Measurements from ENCODE around the gene EFCAB9. TPM values are rescaled to one million over a fixed set of nuclear protein-coding genes. Genes with fewer than 3 reads are reported as not detected.

Gene EFCAB9
- total and polyA plus RNA-seq, 2 of the 13 experiments (the other 11 are each of a cell fraction or from before 2014, with no cell fraction given), result not detected

- TF ChIP-seq PAXIP1 (CRISPR knock-in tag; conservative IDR thresholded peaks at IDR 0.05), result no peak
Measured at GRCh38 chr5:172172912-172173563, 20.9 kb upstream of the EFCAB9 start (continued).

GRCh38 chr5:172173564-172174153, 20.3 kb upstream of the EFCAB9 start:
- FAIRE-seq (no peak), ATAC-seq (no peak), DNase-seq (ENCODE audit: low spot score) (no peak)
- CTCF ChIA-PET (ENCODE audit: low intra/inter-chr PET ratio, low total read pairs), result no interaction called here
- TF ChIP-seq BCL3 (CRISPR knock-in tag; IDR thresholded peaks at IDR 0.05) (peak; percentile 41; the same call in 1 of the 2 replicates), GFI1 (CRISPR knock-in tag; IDR thresholded peaks at IDR 0.05; ENCODE audit: borderline replicate concordance) (no peak), ZNF768 (CRISPR knock-in tag; IDR thresholded peaks at IDR 0.05) (peak; percentile 97), ZMYM3 (CRISPR knock-in tag; IDR thresholded peaks at IDR 0.05) (0 out of 2 replicates have a peak, but pooled peaks have one; percentile 57), ZSCAN25 (CRISPR knock-in tag; IDR thresholded peaks at IDR 0.05) (peak; percentile 20; the same call in 1 of the 2 replicates), ZIK1 (CRISPR knock-in tag; IDR thresholded peaks at IDR 0.05; ENCODE audit: borderline replicate concordance, low read depth) (0 out of 2 replicates have a peak, but pooled peaks have one; percentile 1), POLR2AphosphoS2 (IDR thresholded peaks at IDR 0.05; ENCODE audit: low read depth, low read length) (no peak)
- no peaks in the 10 kb centered on the region for H3K9me3 ChIP-seq (ENCODE audit: low read length)
- POLR2A ChIA-PET, result interaction anchor here (1.4 to 4.3 kb wide), 5 partner anchors 10 to 167 kb away, joined by 9 to 65 read pairs (median 11); partner anchors contain the start of genes FBXW11 and STK10
- H4K20me1 ChIP-seq (ENCODE audit: insufficient read depth, low read length), result no peaks in the 10 kb centered on the region
- no TSS peak for BruUV-seq (replicated peaks)
- H3K9ac ChIP-seq (ENCODE audit: insufficient read depth, low read depth, low read length), result no peak overlapping the region
- H3K36me3 ChIP-seq (replicated peaks in 1 of 2; ENCODE audit: control insufficient read depth in 1 of 2, insufficient read depth in 2 of 2, low read length in 2 of 2), result no peaks in the 10 kb centered on the region
- peaks cover 29% of the 10 kb centered on the region for H3K4me1 ChIP-seq (ENCODE audit: insufficient read depth, low read length)
- no peak overlapping the region for H3K4me3 ChIP-seq (replicated peaks in 1 of 3; ENCODE audit: insufficient read depth in 1 of 3, low read depth in 2 of 3, low read length in 3 of 3)
- WGBS (ENCODE audit: low lambda C conversion rate), result 93% methylated on average over 12 of the region's 12 CpGs
- H3K27me3 ChIP-seq (ENCODE audit: control insufficient read depth in 1 of 2, insufficient read depth in 2 of 2, low read length in 2 of 2), result no peaks in the 10 kb centered on the region
- no peak overlapping the region for H3K4me2 ChIP-seq (ENCODE audit: low read depth, low read length)
- H3K79me2 ChIP-seq (ENCODE audit: insufficient read depth, low read length), result no peaks in the 10 kb centered on the region
- in situ Hi-C loops (cut with HindIII; ENCODE audit: extremely low pct_ligation_motif_present, low pct_unique_long_range_greater_than_20kb), result no loop called here
- H2AFZ ChIP-seq (ENCODE audit: low read length), result no peak overlapping the region
- intact Hi-C loops (cut with micrococcal nuclease; ENCODE audit: unreplicated experiment), result loop anchor here (1.0 kb wide), 1 partner anchor 9 kb away; no protein-coding TSS in a partner anchor
- H3K27ac ChIP-seq (ENCODE audit: extremely low read length, insufficient read depth, low read length), result no peak overlapping the region
